ENCODE measurements around the gene DEF6. TPM values are rescaled to one million over a fixed set of nuclear protein-coding genes. Genes with fewer than 3 reads are reported as not detected.

The DEF6 gene
- total RNA-seq, 1 donor from 2014 or later, result 2.2 TPM

GRCh38 chr6:35319346-35320030 lies 21.9 kb downstream of the DEF6 start:
- FAIRE-seq (no peak), DNase-seq (ENCODE audit: low read depth) (no peak)
- no peak overlapping the region for H3K27ac ChIP-seq (ENCODE audit: low read depth, low read length)
- H3K4me2 ChIP-seq (ENCODE audit: low read length), result no peak overlapping the region
- H3K27me3 ChIP-seq (ENCODE audit: insufficient read depth, low read length), result peaks cover 10% of the 10 kb centered on the region
- peaks cover 1% of the 10 kb centered on the region for H3K4me1 Mint-ChIP-seq (ENCODE audit: low read depth, unreplicated experiment)
- H3K9ac ChIP-seq (ENCODE audit: low read length), result no peak overlapping the region
- H3K27me3 Mint-ChIP-seq (ENCODE audit: low read depth, unreplicated experiment), result peaks cover 37% of the 10 kb centered on the region
- H3K9me3 ChIP-seq (ENCODE audit: insufficient read depth, low read depth, low read length), result no peaks in the 10 kb centered on the region
- no peak overlapping the region for H3K27ac Mint-ChIP-seq (ENCODE audit: unreplicated experiment)
- peaks cover 10% of the 10 kb centered on the region for H3K36me3 Mint-ChIP-seq (ENCODE audit: low read depth, unreplicated experiment)
- H3K4me3 ChIP-seq (ENCODE audit: insufficient read depth, low read depth, low read length), result no peak overlapping the region
- H3K9me3 Mint-ChIP-seq (ENCODE audit: unreplicated experiment), result no peaks in the 10 kb centered on the region
- TF ChIP-seq EZH2 (IDR thresholded peaks at IDR 0.05; ENCODE audit: insufficient read depth, low read length) (no peak), CTCF (IDR thresholded peaks at IDR 0.05; ENCODE audit: insufficient read depth, low read depth, low read length) (no peak)
- no peak overlapping the region for H3K4me3 Mint-ChIP-seq (ENCODE audit: unreplicated experiment)
- H3K36me3 ChIP-seq (ENCODE audit: insufficient read depth, low read length), result no peaks in the 10 kb centered on the region
- H4K20me1 ChIP-seq (ENCODE audit: insufficient read depth, low read length), result no peaks in the 10 kb centered on the region
- H3K4me1 ChIP-seq (ENCODE audit: insufficient read depth, low read length), result peaks cover 9% of the 10 kb centered on the region
- no peak overlapping the region for H2AFZ ChIP-seq (ENCODE audit: low read depth, low read length)
- H3K79me2 ChIP-seq (ENCODE audit: insufficient read depth, low read length), result no peaks in the 10 kb centered on the region

- Mint-ChIP-seq H3K36me3 (ENCODE audit: low read depth, unreplicated experiment) (peaks cover 10% of the 10 kb centered on the region), H3K27me3 (ENCODE audit: low read depth, unreplicated experiment) (peaks cover 37% of the 10 kb centered on the region), H3K4me3 (ENCODE audit: unreplicated experiment) (no peak overlapping the region), H3K4me1 (ENCODE audit: low read depth, unreplicated experiment) (peaks cover 1% of the 10 kb centered on the region), H3K9me3 (ENCODE audit: unreplicated experiment) (no peaks in the 10 kb centered on the region), H3K27ac (ENCODE audit: unreplicated experiment) (no peak overlapping the region)
- Histone ChIP-seq H3K4me1 (ENCODE audit: insufficient read depth, low read length) (peaks cover 9% of the 10 kb centered on the region), H3K4me2 (ENCODE audit: low read length) (no peak overlapping the region), H3K9me3 (ENCODE audit: insufficient read depth, low read depth, low read length) (no peaks in the 10 kb centered on the region), H3K36me3 (ENCODE audit: insufficient read depth, low read length) (no peaks in the 10 kb centered on the region), H2AFZ (ENCODE audit: low read depth, low read length) (no peak overlapping the region), H3K4me3 (ENCODE audit: insufficient read depth, low read depth, low read length) (no peak overlapping the region), H3K9ac (ENCODE audit: low read length) (no peak overlapping the region), H3K79me2 (ENCODE audit: insufficient read depth, low read length) (no peaks in the 10 kb centered on the region), H4K20me1 (ENCODE audit: insufficient read depth, low read length) (no peaks in the 10 kb centered on the region), H3K27ac (ENCODE audit: low read depth, low read length) (no peak overlapping the region), H3K27me3 (ENCODE audit: insufficient read depth, low read length) (peaks cover 8% of the 10 kb centered on the region)
- FAIRE-seq, result no peak
- TF ChIP-seq EZH2 (IDR thresholded peaks at IDR 0.05; ENCODE audit: insufficient read depth, low read length) (no peak), CTCF (IDR thresholded peaks at IDR 0.05; ENCODE audit: insufficient read depth, low read depth, low read length) (no peak)
- DNase-seq (ENCODE audit: low read depth), result no peak
Measured at GRCh38 chr6:35320031-35320410, 22.4 kb downstream of the DEF6 start.

- FAIRE-seq (no peak), DNase-seq (ENCODE audit: low read depth) (no peak)
- peaks cover 1% of the 10 kb centered on the region for H3K4me1 Mint-ChIP-seq (ENCODE audit: low read depth, unreplicated experiment)
- Histone ChIP-seq H3K4me1 (ENCODE audit: insufficient read depth, low read length) (peaks cover 9% of the 10 kb centered on the region), H3K27ac (ENCODE audit: low read depth, low read length) (no peak overlapping the region), H3K9ac (ENCODE audit: low read length) (no peak overlapping the region), H3K4me2 (ENCODE audit: low read length) (no peak overlapping the region), H3K9me3 (ENCODE audit: insufficient read depth, low read depth, low read length) (no peaks in the 10 kb centered on the region), H3K4me3 (ENCODE audit: insufficient read depth, low read depth, low read length) (no peak overlapping the region), H2AFZ (ENCODE audit: low read depth, low read length) (no peak overlapping the region), H3K79me2 (ENCODE audit: insufficient read depth, low read length) (no peaks in the 10 kb centered on the region), H4K20me1 (ENCODE audit: insufficient read depth, low read length) (no peaks in the 10 kb centered on the region), H3K36me3 (ENCODE audit: insufficient read depth, low read length) (no peaks in the 10 kb centered on the region), H3K27me3 (ENCODE audit: insufficient read depth, low read length) (peaks cover 5% of the 10 kb centered on the region)
- H3K27ac Mint-ChIP-seq (ENCODE audit: unreplicated experiment), result no peak overlapping the region
- no peaks in the 10 kb centered on the region for H3K9me3 Mint-ChIP-seq (ENCODE audit: unreplicated experiment)
- H3K36me3 Mint-ChIP-seq (ENCODE audit: low read depth, unreplicated experiment), result peaks cover 10% of the 10 kb centered on the region
- H3K27me3 Mint-ChIP-seq (ENCODE audit: low read depth, unreplicated experiment), result peaks cover 36% of the 10 kb centered on the region
- no peak overlapping the region for H3K4me3 Mint-ChIP-seq (ENCODE audit: unreplicated experiment)
- TF ChIP-seq CTCF (IDR thresholded peaks at IDR 0.05; ENCODE audit: insufficient read depth, low read depth, low read length) (no peak), EZH2 (IDR thresholded peaks at IDR 0.05; ENCODE audit: insufficient read depth, low read length) (no peak)
Measured at GRCh38 chr6:35321091-35321490, 23.5 kb downstream of the DEF6 start.
